Naive thymus-derived CD4-positive, alpha-beta T cell (primary cell): ENCODE results near the gene CPN2. TPM values are rescaled to one million over a fixed set of nuclear protein-coding genes. Genes with fewer than 3 reads are reported as not detected.
A peak's percentile ranks its signal among the peaks of the same experiment; 100 is the strongest.

ENCODE experiments used
- ATAC-seq: fragments of 150-1000 bp; cut with Tn5 transposase; 2 replicates; pipeline ENCODE4 v1.10.0; 2021; ENCODE audit warnings: mild to moderate bottlenecking, moderate library complexity
- CTCF ChIA-PET: fragments of 350-600 bp; sonication (Branson Sonifier 250); formaldehyde crosslinking; loops from one replicate; lab custom pipeline; 2021; ENCODE audit warnings: antibody characterized with exemption; lab: Charles Lee
- POLR2A ChIA-PET: fragments of 350-600 bp; sonication (Branson Sonifier 250); formaldehyde crosslinking; loops from one replicate; lab custom pipeline; 2021; ENCODE audit warnings: antibody characterized with exemption, inconsistent platforms; lab: Charles Lee
- DNase-seq, 9 donors: peaks; one replicate each; pipeline versions ENCODE4 v3.0.0 to v3.0.0-alpha.2; 2020 to 2022; ENCODE audit warnings: mixed read lengths in 1 of 9
- H3K27ac ChIP-seq: one replicate; pipeline ENCODE4 v1.7.0; 2013; ENCODE audit warnings: mild to moderate bottlenecking, low read depth, low read length, moderate library complexity
- H3K27me3 ChIP-seq, 2 donors: one replicate each; pipeline ENCODE4 v1.7.0; 2013; ENCODE audit warnings: low read length in 2 of 2, mild to moderate bottlenecking in 2 of 2, moderate library complexity in 2 of 2; ENCODE audit not compliant: control insufficient read depth in 2 of 2, insufficient read depth in 2 of 2
- H3K36me3 ChIP-seq, 3 experiments: 1 replicate in 2 of 3; 2 replicates in 1 of 3; pipeline ENCODE4 v1.7.0; 2013; ENCODE audit warnings: low read length in 3 of 3, mild to moderate bottlenecking in 3 of 3, moderate library complexity in 1 of 3; ENCODE audit not compliant: insufficient read depth in 3 of 3, control insufficient read depth in 2 of 3
- H3K4me1 ChIP-seq, 2 donors: one replicate each; pipeline ENCODE4 v1.7.0; 2013; ENCODE audit warnings: low read length in 2 of 2, mild to moderate bottlenecking in 2 of 2, moderate library complexity in 1 of 2; ENCODE audit not compliant: control insufficient read depth in 2 of 2, insufficient read depth in 2 of 2
- H3K4me3 ChIP-seq: 2 replicates; pipeline ENCODE4 v1.7.0; 2013; ENCODE audit warnings: mild to moderate bottlenecking, low read length
- H3K9me3 ChIP-seq, 3 experiments: 1 replicate in 2 of 3; 2 replicates in 1 of 3; pipeline ENCODE4 v1.7.0; 2013; ENCODE audit warnings: low read length in 3 of 3; ENCODE audit not compliant: control insufficient read depth in 2 of 3
- H3K27ac Mint-ChIP-seq, 9 donors: one replicate each; pipeline ENCODE4 v1.8.0; 2020 to 2022; ENCODE audit warnings: mixed read lengths in 9 of 9, mild to moderate bottlenecking in 8 of 9, moderate library complexity in 5 of 9, inconsistent platforms in 2 of 9
- H3K27me3 Mint-ChIP-seq, 5 donors: one replicate each; pipeline ENCODE4 v1.8.0; 2021 to 2022; ENCODE audit warnings: mixed read lengths in 5 of 5, mild to moderate bottlenecking in 1 of 5
- H3K36me3 Mint-ChIP-seq, 5 donors: one replicate each; pipeline ENCODE4 v1.8.0; 2020 to 2022; ENCODE audit warnings: mixed read lengths in 5 of 5, mild to moderate bottlenecking in 3 of 5, inconsistent platforms in 1 of 5
- H3K4me1 Mint-ChIP-seq, 7 donors: one replicate each; pipeline ENCODE4 v1.8.0; 2020 to 2022; ENCODE audit warnings: mixed read lengths in 7 of 7, mild to moderate bottlenecking in 3 of 7, inconsistent platforms in 1 of 7
- H3K4me3 Mint-ChIP-seq, 10 donors: one replicate each; pipeline ENCODE4 v1.8.0; 2020 to 2022; ENCODE audit warnings: mild to moderate bottlenecking in 10 of 10, mixed read lengths in 10 of 10, moderate library complexity in 6 of 10, inconsistent platforms in 2 of 10
- H3K9me3 Mint-ChIP-seq, 11 donors: one replicate each; pipeline ENCODE4 v1.8.0; 2020 to 2022; ENCODE audit warnings: mixed read lengths in 11 of 11, mild to moderate bottlenecking in 4 of 11, inconsistent platforms in 1 of 11, moderate library complexity in 1 of 11
- intact Hi-C, 2 donors: fragments of 100-400 bp; cut with micrococcal nuclease; formaldehyde crosslinking; loops; one replicate each; pipeline ENCODE4 v1.15.1; 2023
- polyA plus RNA-seq, 2 donors: library from polyadenylated mRNA; unstranded; fragments of 300-500 nt; fragmentation: Illumina TruSeq; gene quantifications; one replicate each; pipeline ENCODE4 v1.2.3, GENCODE V29; 2021
- total RNA-seq, 6 experiments: library from RNA in 5 of 6; stranded (reverse) in 5 of 6; gene quantifications; 1 replicate in 5 of 6; 2 replicates in 1 of 6; pipeline ENCODE4 v1.2.3 and lab custom pipeline; 2021 to 2026

Gene CPN2
- total and polyA plus RNA-seq, 7 experiments from 2014 or later, result not detected

DNA sequence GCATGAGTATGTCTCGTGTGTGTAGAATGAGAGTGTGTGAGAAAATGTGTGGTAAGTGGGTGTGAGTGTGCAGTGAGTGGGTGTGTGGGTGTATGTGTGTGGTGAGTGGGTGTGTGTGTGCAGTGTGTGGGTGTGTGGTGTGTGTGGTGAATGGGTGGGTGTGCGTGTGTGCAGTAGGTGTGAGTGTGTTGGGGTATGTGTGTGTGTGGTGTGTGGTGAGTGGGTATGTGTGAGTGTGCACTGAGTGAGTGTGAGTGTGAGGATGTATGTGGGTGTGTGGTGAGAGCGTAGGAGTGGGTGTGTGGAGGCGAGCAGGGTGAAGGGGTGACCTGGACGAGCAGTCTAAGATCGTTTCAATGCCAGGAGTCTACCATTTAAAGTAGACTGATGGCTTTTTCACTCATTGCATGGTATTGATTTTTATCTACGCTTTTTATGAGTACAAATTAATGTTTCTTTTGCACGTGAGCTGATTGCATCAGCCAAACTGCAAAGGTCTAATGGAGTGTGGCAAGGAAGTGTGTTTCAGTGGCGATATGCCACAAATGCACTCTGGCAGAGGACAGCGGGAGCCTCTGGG, 1.6 kb upstream of the CPN2 start:
- Histone ChIP-seq H3K9me3 (no peaks in the 10 kb centered on the region), H3K27me3 (no peaks in the 10 kb centered on the region), H3K36me3 (no peaks in the 10 kb centered on the region), H3K4me3 (no peak overlapping the region), H3K4me1 (no peaks in the 10 kb centered on the region), H3K27ac (no peak overlapping the region)
- ChIA-PET CTCF (no interaction called here), POLR2A (no interaction called here)
- intact Hi-C loops, result no loop called here
- Mint-ChIP-seq H3K9me3 (no peaks in the 10 kb centered on the region), H3K4me1 (peaks cover 0 to 16% (median 4%) of the 10 kb centered on the region in 7 donors), H3K27ac (no peak overlapping the region), H3K4me3 (no peak overlapping the region), H3K36me3 (no peaks in the 10 kb centered on the region), H3K27me3 (no peaks in the 10 kb centered on the region)
- peak; percentile 16 for ATAC-seq
- DNase-seq, result no peak

DNA sequence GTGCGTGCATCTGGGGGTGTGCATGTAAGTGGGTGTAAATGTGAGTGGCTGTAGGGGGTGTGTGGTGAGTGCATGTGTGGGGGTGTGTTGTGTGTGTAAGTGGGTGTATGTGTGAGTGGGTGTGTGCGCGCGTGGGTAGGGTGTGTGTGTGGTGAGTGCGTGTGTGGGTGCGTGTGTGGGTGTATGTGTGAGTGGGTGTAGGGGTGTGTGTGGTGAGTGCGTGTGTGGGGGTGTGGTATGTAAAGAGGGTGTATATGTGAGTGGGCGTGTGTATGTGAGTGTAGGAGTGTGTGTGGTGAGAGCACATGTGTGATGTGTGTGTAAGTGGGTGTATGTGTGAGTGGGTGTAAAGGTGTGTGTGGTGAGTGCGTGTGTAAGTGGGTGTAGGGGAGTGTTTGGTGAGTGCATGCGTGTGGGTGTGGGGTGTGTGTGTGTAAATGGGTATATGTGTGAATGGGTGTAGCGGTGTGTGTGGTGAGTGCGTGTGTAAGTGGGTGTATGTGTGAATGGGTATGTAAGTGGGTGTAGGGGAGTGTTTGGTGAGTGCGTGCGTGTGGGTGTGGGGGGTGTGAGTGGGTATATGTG, 916 bp upstream of the CPN2 start:
- POLR2A ChIA-PET, result no interaction called here
- no peaks in the 10 kb centered on the region for H3K36me3 Mint-ChIP-seq
- H3K27me3 Mint-ChIP-seq, result no peaks in the 10 kb centered on the region
- H3K4me1 Mint-ChIP-seq, result peaks cover 0 to 16% (median 4%) of the 10 kb centered on the region in 7 donors
- no peak overlapping the region for H3K4me3 Mint-ChIP-seq
- no peaks in the 10 kb centered on the region for H3K36me3 ChIP-seq
- H3K27ac Mint-ChIP-seq, result no peak overlapping the region
- no peaks in the 10 kb centered on the region for H3K27me3 ChIP-seq
- no peak overlapping the region for H3K4me3 ChIP-seq
- no peaks in the 10 kb centered on the region for H3K9me3 ChIP-seq
- H3K9me3 Mint-ChIP-seq, result no peaks in the 10 kb centered on the region
- no peak overlapping the region for H3K27ac ChIP-seq
- intact Hi-C loops, result no loop called here
- CTCF ChIA-PET, result no interaction called here
- ATAC-seq (peak; percentile 26), DNase-seq (no peak)
- H3K4me1 ChIP-seq, result no peaks in the 10 kb centered on the region

DNA sequence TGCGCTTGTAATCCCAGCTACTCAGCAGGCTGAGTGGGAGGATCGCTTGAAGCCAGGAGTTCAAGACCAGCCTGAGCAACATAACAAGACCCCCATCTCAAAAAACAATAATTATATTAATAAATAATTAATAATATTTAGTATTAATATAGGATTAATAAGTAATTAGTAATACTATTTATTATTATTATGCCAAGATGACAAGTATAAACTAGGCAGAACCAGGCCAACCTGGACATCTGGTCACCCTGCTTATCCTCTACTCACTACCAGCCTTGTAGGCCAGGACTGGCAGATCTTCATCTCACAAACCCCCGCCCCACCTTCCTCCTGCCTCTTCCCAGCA, 429 bp downstream of the CPN2 start:
- Mint-ChIP-seq H3K9me3 (no peaks in the 10 kb centered on the region), H3K27me3 (no peaks in the 10 kb centered on the region), H3K27ac (no peak overlapping the region), H3K36me3 (no peaks in the 10 kb centered on the region), H3K4me3 (no peak overlapping the region), H3K4me1 (peaks cover 0 to 14% (median 2%) of the 10 kb centered on the region in 7 donors)
- no peak overlapping the region for H3K4me3 ChIP-seq
- H3K4me1 ChIP-seq, result no peaks in the 10 kb centered on the region
- intact Hi-C loops, result no loop called here
- no peaks in the 10 kb centered on the region for H3K9me3 ChIP-seq
- ChIA-PET POLR2A (interaction anchor here (0.6 kb wide), 1 partner anchor 61 kb away, joined by 6 read pairs; no protein-coding TSS in a partner anchor), CTCF (interaction anchor here (0.7 kb wide), 1 partner anchor 52 kb away, joined by 5 read pairs; no protein-coding TSS in a partner anchor)
- DNase-seq (no peak), ATAC-seq (no peak)
- no peaks in the 10 kb centered on the region for H3K36me3 ChIP-seq
- H3K27ac ChIP-seq, result no peak overlapping the region
- no peaks in the 10 kb centered on the region for H3K27me3 ChIP-seq

DNA sequence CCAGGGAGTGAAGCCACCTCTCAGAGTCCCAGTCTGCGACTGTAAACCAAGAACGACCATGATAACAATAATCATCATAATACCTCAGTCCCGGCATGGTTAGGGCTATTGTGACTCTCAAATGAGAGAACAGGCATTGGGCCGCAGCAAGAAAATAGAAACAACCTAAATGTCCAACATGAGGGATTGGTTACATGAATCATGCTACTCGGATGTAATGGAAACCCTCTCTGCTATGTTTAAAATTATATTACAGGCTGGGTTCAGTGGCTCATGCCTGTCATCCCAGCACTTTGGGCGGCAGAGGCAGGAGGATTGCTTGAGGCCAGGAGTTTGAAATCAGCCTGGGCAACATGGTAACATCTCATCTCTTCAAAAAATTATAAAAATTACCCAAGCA, 2.8 kb downstream of the CPN2 start:
- no peaks in the 10 kb centered on the region for H3K4me1 ChIP-seq
- Mint-ChIP-seq H3K27me3 (peaks cover 0 to 7% (median 0%) of the 10 kb centered on the region in 5 donors), H3K36me3 (no peaks in the 10 kb centered on the region), H3K4me1 (peaks cover 0 to 5% (median 0%) of the 10 kb centered on the region in 7 donors), H3K27ac (no peak overlapping the region), H3K4me3 (no peak overlapping the region), H3K9me3 (no peaks in the 10 kb centered on the region)
- ChIA-PET POLR2A (no interaction called here), CTCF (no interaction called here)
- DNase-seq, result no peak
- no peaks in the 10 kb centered on the region for H3K36me3 ChIP-seq
- H3K27me3 ChIP-seq, result no peaks in the 10 kb centered on the region
- no peaks in the 10 kb centered on the region for H3K9me3 ChIP-seq
- no peak for ATAC-seq
- intact Hi-C loops, result no loop called here
- no peak overlapping the region for H3K27ac ChIP-seq
- no peak overlapping the region for H3K4me3 ChIP-seq

DNA sequence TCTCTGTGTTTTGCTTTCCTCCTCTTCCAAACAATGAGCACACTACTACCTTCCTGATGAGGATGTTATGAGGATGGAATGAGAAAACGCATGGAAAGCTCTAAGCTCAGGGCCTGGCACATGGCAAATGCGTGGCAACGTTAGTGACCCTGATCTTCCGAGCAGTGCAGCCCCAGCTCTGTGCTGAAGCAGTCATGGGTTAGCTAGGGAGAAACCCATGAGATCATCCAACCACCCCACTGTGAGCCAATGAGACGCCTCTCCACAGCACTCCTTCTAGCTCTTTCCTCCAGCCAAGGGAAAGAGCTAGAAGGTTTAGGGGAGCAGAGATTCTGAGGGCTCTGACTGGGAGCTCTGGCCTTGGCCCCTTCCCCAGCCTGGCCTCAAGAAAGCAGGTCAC, 4.5 kb downstream of the CPN2 start:
- CTCF ChIA-PET, result interaction anchor here (0.6 to 15.7 kb wide), 5 partner anchors 9 to 681 kb away, joined by 3 to 256 read pairs (median 3); partner anchors contain the start of gene GP5
- ATAC-seq (no peak), DNase-seq (no peak)
- no peaks in the 10 kb centered on the region for H3K4me1 ChIP-seq
- H3K9me3 ChIP-seq, result no peaks in the 10 kb centered on the region
- POLR2A ChIA-PET, result no interaction called here
- no peak overlapping the region for H3K27ac Mint-ChIP-seq
- H3K9me3 Mint-ChIP-seq, result no peaks in the 10 kb centered on the region
- H3K4me3 Mint-ChIP-seq, result no peak overlapping the region
- H3K27me3 ChIP-seq, result no peaks in the 10 kb centered on the region
- no peak overlapping the region for H3K4me3 ChIP-seq
- H3K36me3 ChIP-seq, result no peaks in the 10 kb centered on the region
- intact Hi-C loops, result no loop called here
- H3K27ac ChIP-seq, result no peak overlapping the region
- peaks cover 0 to 7% (median 6%) of the 10 kb centered on the region in 5 donors for H3K27me3 Mint-ChIP-seq
- no peaks in the 10 kb centered on the region for H3K36me3 Mint-ChIP-seq
- H3K4me1 Mint-ChIP-seq, result peaks cover 0 to 5% (median 0%) of the 10 kb centered on the region in 7 donors

DNA sequence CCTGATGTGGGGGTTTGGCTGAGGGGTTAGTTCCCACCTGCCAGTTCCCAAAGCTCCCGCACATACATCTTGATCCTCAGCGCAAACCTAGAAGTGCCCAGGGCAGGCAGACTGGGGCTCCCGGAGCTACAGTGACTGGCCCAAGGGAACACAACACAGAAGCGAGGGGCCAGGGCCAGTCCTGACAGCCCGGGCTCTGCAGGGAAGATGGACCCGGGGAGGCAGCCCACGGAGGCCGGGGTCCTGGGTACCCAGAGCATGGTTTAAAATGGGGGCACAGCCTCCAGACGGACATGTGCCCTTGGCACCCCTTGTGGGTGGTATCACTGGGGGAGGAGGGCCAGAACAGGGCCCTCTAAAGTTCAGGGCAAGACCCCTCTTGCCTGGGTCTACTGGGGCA, 5.1 kb downstream of the CPN2 start:
- Histone ChIP-seq H3K27ac (no peak overlapping the region), H3K4me1 (no peaks in the 10 kb centered on the region), H3K36me3 (no peaks in the 10 kb centered on the region), H3K4me3 (no peak overlapping the region), H3K27me3 (no peaks in the 10 kb centered on the region), H3K9me3 (no peaks in the 10 kb centered on the region)
- ATAC-seq (no peak), DNase-seq (no peak)
- ChIA-PET POLR2A (no interaction called here), CTCF (interaction anchor here (1.1 to 15.7 kb wide), 5 partner anchors 9 to 56 kb away, joined by 3 to 256 read pairs (median 5); partner anchors contain the start of gene GP5)
- Mint-ChIP-seq H3K4me1 (peaks cover 0 to 5% (median 0%) of the 10 kb centered on the region in 7 donors), H3K4me3 (no peak overlapping the region), H3K9me3 (no peaks in the 10 kb centered on the region), H3K27me3 (peaks cover 0 to 7% (median 7%) of the 10 kb centered on the region in 5 donors), H3K36me3 (no peaks in the 10 kb centered on the region), H3K27ac (no peak overlapping the region)
- intact Hi-C loops, result no loop called here
